Kidney (tissue), 14 donors: ENCODE measurements around the gene USP36. TPM values are rescaled to one million over a fixed set of nuclear protein-coding genes. Genes with fewer than 3 reads are reported as not detected.
A peak's percentile ranks its signal among the peaks of the same experiment; 100 is the strongest.
"Not testable (repeated sequence)": the region's sequence is repeated elsewhere in the genome, so short reads cannot be mapped to it uniquely, and the experiment has no call there.

ENCODE experiments used
- DNase-seq, 5 donors: peaks; one replicate each; pipeline ENCODE4 v3.0.0-alpha.2; 2013 to 2020
- FAIRE-seq: peaks from 2 replicates; lab custom pipeline; 2012; peaks lifted over from hg19 to GRCh38; lab: Jason Lieb, UNC
- H3K27ac ChIP-seq, 2 donors: one replicate each; pipeline ENCODE4 v1.7.0; 2013; ENCODE audit warnings: low read depth in 2 of 2, low read length in 2 of 2, inconsistent platforms in 1 of 2
- H3K27me3 ChIP-seq: one replicate; pipeline ENCODE4 v1.7.1; 2013; ENCODE audit warnings: low read length, inconsistent platforms; ENCODE audit not compliant: control insufficient read depth, insufficient read depth
- H3K36me3 ChIP-seq, 3 donors: one replicate each; pipeline versions ENCODE4 v1.7.0 to v1.7.1; 2013; ENCODE audit warnings: low read length in 3 of 3, control low read depth in 1 of 3, inconsistent platforms in 1 of 3; ENCODE audit not compliant: insufficient read depth in 3 of 3, control insufficient read depth in 2 of 3
- H3K4me1 ChIP-seq, 3 donors: one replicate each; pipeline versions ENCODE4 v1.7.0 to v1.7.1; 2013; ENCODE audit warnings: low read length in 3 of 3, inconsistent platforms in 1 of 3, low read depth in 1 of 3; ENCODE audit not compliant: control insufficient read depth in 2 of 3, insufficient read depth in 2 of 3
- H3K4me3 ChIP-seq, 3 donors: one replicate each; pipeline versions ENCODE4 v1.7.0 to v1.8.1; 2013; ENCODE audit warnings: low read length in 3 of 3, control low read depth in 1 of 3, inconsistent platforms in 1 of 3
- H3K9ac ChIP-seq, 3 donors: one replicate each; pipeline versions ENCODE4 v1.7.0 to v1.7.1; 2013; ENCODE audit warnings: low read length in 3 of 3, control low read depth in 1 of 3, inconsistent platforms in 1 of 3
- H3K9me3 ChIP-seq, 3 donors: one replicate each; pipeline versions ENCODE4 v1.7.0 to v1.7.1; 2013; ENCODE audit warnings: low read length in 3 of 3, control low read depth in 1 of 3, inconsistent platforms in 1 of 3; ENCODE audit not compliant: control insufficient read depth in 2 of 3, insufficient read depth in 1 of 3
- intact Hi-C: fragments of 100-400 bp; cut with DNase I; formaldehyde crosslinking; loops from one replicate; pipeline ENCODE4 v1.11.1; 2022
- polyA plus RNA-seq: library from polyadenylated mRNA; stranded (reverse); fragments of 350-450 nt; fragmentation: Illumina TruSeq; extraction: RNeasy Lipid Tissue Mini Kit (QIAGEN cat#74804); gene quantifications from one replicate; pipeline ENCODE4 v1.2.3, GENCODE V29; 2014; ENCODE audit warnings: low read depth, low replicate concordance; ENCODE audit not compliant: insufficient read depth
- total RNA-seq: library from RNA; stranded (reverse); fragmentation: NEBNext Ultra II Directional; extraction: Animal tissue kit (Norgen Biotek cat#: 25700); gene quantifications from one replicate; pipeline ENCODE4 v1.2.1, GENCODE V29; 2021
- TF ChIP-seq, protein P1 (sequence below): IDR thresholded peaks from 3 replicates; pipeline ENCODE4 v1.5.1; 2012; ENCODE audit warnings: mild to moderate bottlenecking, moderate library complexity, borderline replicate concordance; ENCODE audit not compliant: insufficient read depth; ENCODE audit errors: extremely low read depth
- donor health status: control.
- donor health status: control.
- donor health status: control.
- donor health status: control.
- donor health status: control.
- donor health status: DM: yes; HTN: yes; CAD: no.
- donor health status: Normal renal cell carcinoma (clear cell type).

The USP36 gene
- total and polyA plus RNA-seq, 2 donors from 2014 or later, result 17.0 to 66.2 TPM

DNA sequence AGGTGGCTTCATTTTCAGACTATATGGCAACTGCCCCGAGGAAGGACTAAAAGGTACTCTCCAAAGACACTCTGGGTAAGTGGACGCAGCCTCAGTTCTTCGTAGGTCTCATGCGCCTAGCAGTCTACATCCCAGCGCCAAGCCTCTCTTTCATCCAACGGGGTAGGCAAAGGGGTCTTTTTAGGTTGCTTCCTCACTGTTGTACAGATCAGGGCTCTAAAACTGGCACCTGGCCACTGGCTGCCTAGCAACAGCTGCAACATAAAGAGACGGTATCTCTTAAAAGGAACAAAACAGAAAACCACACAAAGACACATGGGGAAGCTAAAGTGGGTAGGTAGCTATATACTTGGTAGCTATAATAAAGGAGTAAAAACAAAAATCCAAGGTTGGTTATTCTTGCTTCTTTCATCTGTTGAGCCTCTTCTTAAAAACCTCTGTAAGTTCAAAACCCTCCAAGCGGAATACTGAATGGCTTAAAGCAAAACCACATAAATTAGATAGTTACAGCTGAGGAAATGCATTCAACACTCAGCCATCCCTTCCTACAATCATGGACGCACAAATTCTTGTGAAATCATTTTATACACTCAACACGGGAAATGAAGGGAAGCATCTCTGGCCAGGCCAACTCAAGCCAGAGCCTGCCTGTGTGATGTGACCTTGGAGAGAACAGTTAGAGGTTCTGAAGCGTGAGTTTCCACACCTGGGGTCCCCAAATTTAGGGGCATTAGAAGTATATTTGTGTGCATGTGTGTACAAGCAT lies 81.2 kb downstream of the USP36 start:
- Histone ChIP-seq H3K27ac (no peak overlapping the region), H3K9ac (peak overlapping the region in 1 of 3 donors; percentile 24), H3K9me3 (no peaks in the 10 kb centered on the region), H3K4me1 (peaks cover 0 to 10% (median 3%) of the 10 kb centered on the region in 3 donors), H3K36me3 (no peaks in the 10 kb centered on the region), H3K27me3 (no peaks in the 10 kb centered on the region), H3K4me3 (no peak overlapping the region)
- peak in 3 of 5 donors; percentile 44 to 79 (median 64) for DNase-seq
- intact Hi-C loops, result no loop called here
- TF ChIP-seq, protein P1, sequence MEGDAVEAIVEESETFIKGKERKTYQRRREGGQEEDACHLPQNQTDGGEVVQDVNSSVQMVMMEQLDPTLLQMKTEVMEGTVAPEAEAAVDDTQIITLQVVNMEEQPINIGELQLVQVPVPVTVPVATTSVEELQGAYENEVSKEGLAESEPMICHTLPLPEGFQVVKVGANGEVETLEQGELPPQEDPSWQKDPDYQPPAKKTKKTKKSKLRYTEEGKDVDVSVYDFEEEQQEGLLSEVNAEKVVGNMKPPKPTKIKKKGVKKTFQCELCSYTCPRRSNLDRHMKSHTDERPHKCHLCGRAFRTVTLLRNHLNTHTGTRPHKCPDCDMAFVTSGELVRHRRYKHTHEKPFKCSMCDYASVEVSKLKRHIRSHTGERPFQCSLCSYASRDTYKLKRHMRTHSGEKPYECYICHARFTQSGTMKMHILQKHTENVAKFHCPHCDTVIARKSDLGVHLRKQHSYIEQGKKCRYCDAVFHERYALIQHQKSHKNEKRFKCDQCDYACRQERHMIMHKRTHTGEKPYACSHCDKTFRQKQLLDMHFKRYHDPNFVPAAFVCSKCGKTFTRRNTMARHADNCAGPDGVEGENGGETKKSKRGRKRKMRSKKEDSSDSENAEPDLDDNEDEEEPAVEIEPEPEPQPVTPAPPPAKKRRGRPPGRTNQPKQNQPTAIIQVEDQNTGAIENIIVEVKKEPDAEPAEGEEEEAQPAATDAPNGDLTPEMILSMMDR, result no peak
- FAIRE-seq, result no peak

DNA sequence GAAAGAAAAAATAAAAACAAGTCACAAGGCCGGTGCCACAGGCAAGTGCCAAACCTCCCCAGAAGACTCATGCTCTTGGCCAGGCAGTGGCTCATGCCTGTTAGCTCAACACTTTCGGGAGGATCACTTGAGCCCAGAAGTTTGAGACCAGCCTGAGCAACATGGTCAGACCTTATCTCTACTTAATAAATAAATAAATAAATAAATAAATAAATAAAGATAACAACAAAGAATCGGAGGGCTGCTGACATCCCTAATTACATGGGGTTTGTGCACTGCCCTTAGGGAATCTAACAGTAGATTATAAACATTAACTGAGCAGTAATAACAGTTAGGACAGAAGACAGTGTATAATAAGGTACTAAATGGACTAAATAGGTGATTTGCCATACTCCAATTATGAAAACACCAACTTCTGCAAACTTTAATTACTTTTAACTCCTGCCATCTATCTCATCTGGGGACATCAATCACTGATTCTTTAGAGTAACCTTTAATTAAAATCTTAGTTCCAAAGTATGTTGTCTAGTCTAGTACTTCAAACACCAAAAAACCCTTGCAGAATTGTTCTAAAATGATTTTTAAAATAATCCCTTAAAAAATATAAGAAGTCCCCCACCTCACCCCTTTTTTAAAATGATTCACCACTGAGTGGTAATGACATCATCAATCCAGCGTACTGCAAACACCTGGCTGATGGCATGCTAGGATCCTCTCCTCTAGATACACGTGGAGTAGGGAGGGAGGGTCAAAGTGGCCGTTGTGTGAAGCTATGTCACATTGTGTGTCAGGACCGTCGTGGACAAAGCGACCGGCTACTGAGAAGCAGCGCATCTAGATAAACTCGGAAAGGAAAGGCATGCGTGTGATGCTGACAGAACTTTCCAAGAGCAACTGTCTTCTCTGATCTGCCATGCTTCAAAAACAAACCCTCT lies 87.0 kb downstream of the USP36 start:
- Histone ChIP-seq H3K4me3 (no peak overlapping the region), H3K27ac (no peak overlapping the region), H3K9me3 (no peaks in the 10 kb centered on the region), H3K9ac (no peak overlapping the region), H3K4me1 (peaks cover 0 to 9% (median 7%) of the 10 kb centered on the region in 3 donors), H3K27me3 (no peaks in the 10 kb centered on the region), H3K36me3 (no peaks in the 10 kb centered on the region)
- TF ChIP-seq, protein P1, result no peak
- intact Hi-C loops, result no loop called here
- FAIRE-seq (no peak), DNase-seq (no peak)

DNA sequence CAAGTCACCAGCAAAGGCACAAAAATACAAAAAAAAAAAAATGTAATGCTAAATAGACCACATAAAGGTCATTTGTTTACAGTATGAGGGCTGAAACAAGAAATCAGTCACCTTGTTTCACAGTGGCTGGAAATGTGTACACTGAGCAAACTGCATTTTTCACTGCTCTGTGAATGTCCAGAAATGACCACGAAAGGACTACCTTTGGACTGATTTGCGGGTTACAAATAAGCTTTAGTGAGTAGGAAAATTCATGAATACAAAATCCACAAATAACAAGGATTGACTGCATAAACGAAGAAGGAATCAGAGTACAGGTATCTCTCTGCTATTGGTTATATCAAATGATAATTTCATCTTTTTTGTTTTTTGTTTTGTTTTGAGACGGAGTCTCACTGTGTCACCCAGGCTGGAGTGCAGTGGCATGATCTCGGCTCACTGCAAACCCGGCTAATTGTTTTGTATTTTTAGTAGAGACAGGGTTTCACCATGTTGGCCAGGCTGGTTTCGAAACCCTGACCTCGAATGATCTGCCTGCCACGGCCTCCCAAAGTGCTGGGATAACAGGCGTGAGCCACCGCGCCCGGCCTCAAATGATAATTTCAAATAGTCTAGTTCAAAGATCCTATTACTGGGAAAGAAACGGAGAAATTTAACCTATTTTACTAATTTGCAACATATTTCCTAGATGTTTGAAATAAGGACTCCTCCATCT lies 89.0 kb downstream of the USP36 start:
- no peak for FAIRE-seq

DNA sequence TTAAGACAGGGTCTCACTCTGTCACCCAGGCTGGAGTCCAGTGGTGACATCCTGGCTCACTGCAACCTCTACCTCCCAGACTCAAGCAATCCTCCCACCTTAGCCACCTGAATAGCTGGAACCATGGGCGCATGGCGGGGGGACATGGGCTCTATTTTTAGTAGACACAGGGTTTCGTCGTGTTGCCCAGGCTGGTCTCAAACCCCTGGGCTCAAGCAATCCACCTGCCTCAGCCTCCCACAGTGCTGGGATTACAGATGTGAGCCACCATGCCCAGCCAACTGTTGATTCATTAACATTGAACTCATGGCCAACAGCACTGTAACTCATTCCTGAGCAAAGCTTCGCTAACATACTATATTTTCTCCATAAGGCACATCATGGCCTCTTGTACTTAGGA lies 89.6 kb downstream of the USP36 start:
- H3K27ac ChIP-seq, H3K4me3 ChIP-seq, H3K27me3 ChIP-seq, intact Hi-C loops, H3K9me3 ChIP-seq, DNase-seq, FAIRE-seq, H3K9ac ChIP-seq, H3K36me3 ChIP-seq: not testable (repeated sequence)
- H3K4me1 ChIP-seq, result peaks cover 0 to 22% (median 16%) of the 10 kb centered on the region in 3 donors

More for the DNA sequence above, 89.0 kb downstream of the USP36 start:
- TF ChIP-seq, protein P1, result no peak
- H3K4me3 ChIP-seq, result no peak overlapping the region
- H3K27me3 ChIP-seq, result no peaks in the 10 kb centered on the region
- H3K9me3 ChIP-seq, result no peaks in the 10 kb centered on the region
- no peak overlapping the region for H3K9ac ChIP-seq
- no peak overlapping the region for H3K27ac ChIP-seq
- DNase-seq, result no peak
- peaks cover 0 to 18% (median 16%) of the 10 kb centered on the region in 3 donors for H3K4me1 ChIP-seq
- no peaks in the 10 kb centered on the region for H3K36me3 ChIP-seq
- intact Hi-C loops, result no loop called here
